Upper lobe of left lung (tissue), 6 donors: Measurements from ENCODE around the gene TMEM258. TPM values are rescaled to one million over a fixed set of nuclear protein-coding genes. Genes with fewer than 3 reads are reported as not detected.

Source experiments
- ATAC-seq, 2 donors: fragments of 200-7000 bp; cut with Tn5 transposase; one replicate each; pipeline ENCODE4 v1.9.1; 2022; ENCODE audit warnings: mild to moderate bottlenecking in 2 of 2, moderate library complexity in 2 of 2; ENCODE audit not compliant: low FRiP score in 2 of 2
- DNase-seq, 2 donors: peaks; one replicate each; pipeline ENCODE4 v3.0.0-alpha.2; 2019 to 2020
- H3K27ac ChIP-seq, 4 donors: fragments of 200-600 bp; sonication (generic); one replicate each; pipeline ENCODE4 v1.5.1; 2016 to 2019
- H3K27me3 ChIP-seq, 4 donors: fragments of 200-600 bp; sonication (generic); one replicate each; pipeline ENCODE4 v1.5.1; 2017 to 2019
- H3K36me3 ChIP-seq, 4 donors: fragments of 200-600 bp; sonication (generic); one replicate each; pipeline ENCODE4 v1.5.1; 2016 to 2019
- H3K4me1 ChIP-seq, 4 donors: fragments of 200-600 bp; sonication (generic); one replicate each; pipeline ENCODE4 v1.5.1; 2018 to 2019
- H3K4me3 ChIP-seq, 4 donors: fragments of 200-600 bp; sonication (generic); one replicate each; pipeline ENCODE4 v1.5.1; 2017 to 2019; ENCODE audit warnings: mild to moderate bottlenecking in 2 of 4, moderate library complexity in 1 of 4
- H3K9me3 ChIP-seq, 4 donors: fragments of 200-600 bp; sonication (generic); one replicate each; pipeline ENCODE4 v1.5.1; 2018 to 2019
- EP300 ChIP-seq, 4 donors: sonication (generic); formaldehyde crosslinking; IDR thresholded peaks; one replicate each; pipeline ENCODE4 v1.5.1; 2017; ENCODE audit warnings: antibody characterized with exemption in 4 of 4, control low read depth in 2 of 4
- POLR2A ChIP-seq, 4 donors: fragments of 450-650 bp; IDR thresholded peaks; one replicate each; pipeline ENCODE4 v1.5.1; 2016 to 2017; ENCODE audit warnings: antibody characterized with exemption in 4 of 4, mild to moderate bottlenecking in 2 of 4
- POLR2AphosphoS5 ChIP-seq, 2 donors: sonication (generic); formaldehyde crosslinking; IDR thresholded peaks; one replicate each; pipeline ENCODE4 v1.5.1; 2017; ENCODE audit warnings: antibody characterized with exemption in 2 of 2
- WGBS, 2 donors: methylation state at CpG; one replicate each; pipeline ENCODE4 v1.1.5; 2017 to 2018; 5-methylcytosine and 5-hydroxymethylcytosine counted together
- total RNA-seq, 6 donors: library from RNA; depleted of rRNA in 4 of 6; stranded (reverse); fragments of >200 nt in 4 of 6; gene quantifications; one replicate each; pipeline versions ENCODE4 v1.1.0 to v1.2.1, GENCODE V29; 2016 to 2021
- TF ChIP-seq, protein P1 (sequence below), 6 experiments: fragments of 450-650 bp in 4 of 6; fragments of 200-600 bp in 2 of 6; sonication (generic) in 2 of 6; IDR thresholded peaks; one replicate each; pipeline ENCODE4 v1.5.1; 2016 to 2019; ENCODE audit warnings: antibody characterized with exemption in 6 of 6
- donor health status: DM: no; HTN: no; CAD: no; lungs with moderate emphysema.
- donor health status: DM: no; HTN: yes; CAD: no; lungs with severe emphysema.

Gene TMEM258
- total RNA-seq, 6 donors from 2014 or later: 8.4 to 106 (median 34.9) TPM

- Histone ChIP-seq H3K27ac (no peak overlapping the region), H3K4me3 (no peak overlapping the region), H3K27me3 (peaks cover 0 to 5% (median 3%) of the 10 kb centered on the region in 4 donors), H3K36me3 (no peaks in the 10 kb centered on the region), H3K4me1 (peaks cover 8 to 26% (median 11%) of the 10 kb centered on the region in 4 donors), H3K9me3 (no peaks in the 10 kb centered on the region)
- WGBS, 2 donors: 83 to 88% methylated on average over 11 to 14 of the region's 14 CpGs
- TF ChIP-seq POLR2AphosphoS5 (IDR thresholded peaks at IDR 0.05): no peak
- TF ChIP-seq, protein P1, sequence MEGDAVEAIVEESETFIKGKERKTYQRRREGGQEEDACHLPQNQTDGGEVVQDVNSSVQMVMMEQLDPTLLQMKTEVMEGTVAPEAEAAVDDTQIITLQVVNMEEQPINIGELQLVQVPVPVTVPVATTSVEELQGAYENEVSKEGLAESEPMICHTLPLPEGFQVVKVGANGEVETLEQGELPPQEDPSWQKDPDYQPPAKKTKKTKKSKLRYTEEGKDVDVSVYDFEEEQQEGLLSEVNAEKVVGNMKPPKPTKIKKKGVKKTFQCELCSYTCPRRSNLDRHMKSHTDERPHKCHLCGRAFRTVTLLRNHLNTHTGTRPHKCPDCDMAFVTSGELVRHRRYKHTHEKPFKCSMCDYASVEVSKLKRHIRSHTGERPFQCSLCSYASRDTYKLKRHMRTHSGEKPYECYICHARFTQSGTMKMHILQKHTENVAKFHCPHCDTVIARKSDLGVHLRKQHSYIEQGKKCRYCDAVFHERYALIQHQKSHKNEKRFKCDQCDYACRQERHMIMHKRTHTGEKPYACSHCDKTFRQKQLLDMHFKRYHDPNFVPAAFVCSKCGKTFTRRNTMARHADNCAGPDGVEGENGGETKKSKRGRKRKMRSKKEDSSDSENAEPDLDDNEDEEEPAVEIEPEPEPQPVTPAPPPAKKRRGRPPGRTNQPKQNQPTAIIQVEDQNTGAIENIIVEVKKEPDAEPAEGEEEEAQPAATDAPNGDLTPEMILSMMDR (IDR thresholded peaks at IDR 0.05): no peak
- TF ChIP-seq EP300 (IDR thresholded peaks at IDR 0.05): no peak
- TF ChIP-seq POLR2A (IDR thresholded peaks at IDR 0.05): no peak
- DNase-seq (no peak), ATAC-seq (no peak)
Observed at GRCh38 chr11:61751384-61751783, 41.0 kb downstream of the TMEM258 start.

- Histone ChIP-seq H3K4me3 (no peak overlapping the region), H3K27me3 (peaks cover 0 to 5% (median 3%) of the 10 kb centered on the region in 4 donors), H3K27ac (no peak overlapping the region), H3K9me3 (no peaks in the 10 kb centered on the region), H3K4me1 (peaks cover 8 to 19% (median 8%) of the 10 kb centered on the region in 4 donors), H3K36me3 (no peaks in the 10 kb centered on the region)
- 98 to 99% methylated on average over 5 of the region's 5 CpGs for WGBS, 2 donors
- ATAC-seq (no peak), DNase-seq (no peak)
- TF ChIP-seq, protein P1 (IDR thresholded peaks at IDR 0.05): no peak
- TF ChIP-seq POLR2A (IDR thresholded peaks at IDR 0.05): no peak
- TF ChIP-seq EP300 (IDR thresholded peaks at IDR 0.05): no peak
Observed at GRCh38 chr11:61750631-61751273, 41.6 kb downstream of the TMEM258 start.

DNA sequence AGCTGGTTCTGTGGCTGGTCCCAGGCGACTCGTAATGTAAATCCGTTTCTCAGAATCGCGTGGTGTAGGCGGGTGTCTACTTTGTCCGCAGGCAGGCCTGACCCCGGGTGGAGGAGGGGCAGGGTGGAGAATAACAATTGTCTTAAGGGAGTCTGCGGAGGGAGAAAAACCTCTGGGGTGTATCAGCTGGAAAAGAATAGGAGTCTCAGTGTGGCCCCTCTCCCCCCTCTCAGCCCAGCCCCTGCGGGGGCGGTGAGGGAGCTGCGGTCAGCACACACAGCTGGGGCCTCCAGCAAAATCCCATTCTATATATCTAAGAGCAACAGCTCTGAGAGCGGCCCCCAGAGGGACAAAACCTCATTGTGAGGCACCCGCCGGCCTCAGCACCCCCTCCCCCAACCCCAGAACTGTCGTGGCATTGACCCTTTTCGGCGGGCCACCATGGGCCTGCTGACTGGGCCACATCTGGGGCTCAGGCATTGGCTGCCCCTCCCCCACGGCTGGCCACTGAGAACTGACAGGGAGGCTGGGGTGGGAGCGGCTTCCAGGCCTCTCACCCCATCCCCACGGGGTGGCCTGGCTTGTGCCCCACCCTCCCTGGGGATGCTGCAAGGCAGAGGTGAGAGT is 42.7 kb downstream of the TMEM258 start:
- TF ChIP-seq POLR2A (IDR thresholded peaks at IDR 0.05) (no peak), EP300 (IDR thresholded peaks at IDR 0.05) (no peak), POLR2AphosphoS5 (IDR thresholded peaks at IDR 0.05) (no peak)
- TF ChIP-seq, protein P1 (IDR thresholded peaks at IDR 0.05): no peak
- no peaks in the 10 kb centered on the region for H3K9me3 ChIP-seq
- 70 to 76% methylated on average over 12 to 19 of the region's 21 CpGs for WGBS, 2 donors
- H3K27me3 ChIP-seq: peaks cover 0 to 5% (median 3%) of the 10 kb centered on the region in 4 donors
- no peaks in the 10 kb centered on the region for H3K36me3 ChIP-seq
- no peak overlapping the region for H3K27ac ChIP-seq
- DNase-seq (peak in 1 of 2 donors; percentile 56), ATAC-seq (no peak)
- no peak overlapping the region for H3K4me3 ChIP-seq
- H3K4me1 ChIP-seq: peaks cover 8 to 18% (median 8%) of the 10 kb centered on the region in 4 donors

GRCh38 chr11:61747967-61748285 is 44.5 kb downstream of the TMEM258 start:
- no peak for TF ChIP-seq POLR2A (IDR thresholded peaks at IDR 0.05)
- TF ChIP-seq, protein P1 (IDR thresholded peaks at IDR 0.05): peak in 1 of 6 experiments; percentile 34
- ATAC-seq (no peak), DNase-seq (no peak)
- peaks cover 8 to 16% (median 8%) of the 10 kb centered on the region in 4 donors for H3K4me1 ChIP-seq
- peaks cover 0 to 7% (median 4%) of the 10 kb centered on the region in 4 donors for H3K36me3 ChIP-seq
- WGBS, 2 donors: 28% methylated on average over 3 of the region's 3 CpGs; no CpG with 5 or more reads in 1 of the 2 donors
- no peak overlapping the region for H3K4me3 ChIP-seq
- no peaks in the 10 kb centered on the region for H3K9me3 ChIP-seq
- H3K27ac ChIP-seq: no peak overlapping the region
- H3K27me3 ChIP-seq: peaks cover 0 to 4% (median 2%) of the 10 kb centered on the region in 4 donors
